ENCODE measurements around the gene TACR1. TPM values are rescaled to one million over a fixed set of nuclear protein-coding genes. Genes with fewer than 3 reads are reported as not detected.

TACR1 gene
- total and polyA plus RNA-seq, 2 of the 8 experiments (the other 6 are each of a cell fraction or from before 2014, with no cell fraction given), result 0.09 to 0.37 TPM

DNA sequence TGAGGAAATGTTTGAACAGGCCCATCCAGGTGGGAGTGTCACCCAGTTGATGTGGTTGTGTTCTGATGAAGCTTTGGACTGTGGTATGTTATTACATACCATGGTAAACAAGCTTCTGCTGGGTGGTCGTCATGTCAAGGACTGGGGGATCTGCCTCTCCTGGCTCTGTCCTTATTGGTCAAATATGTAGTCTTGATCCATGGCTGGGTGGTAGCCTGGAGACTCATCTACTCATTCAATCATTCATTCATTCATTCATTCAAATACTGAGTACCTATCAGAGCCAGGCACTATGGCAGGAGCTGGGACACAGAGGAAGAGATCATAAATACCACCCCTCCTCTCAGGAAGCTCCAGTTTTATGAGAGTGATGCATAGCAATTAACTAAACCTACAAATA is 60.8 kb downstream of the TACR1 start (continued):
- TF ChIP-seq, protein P1, sequence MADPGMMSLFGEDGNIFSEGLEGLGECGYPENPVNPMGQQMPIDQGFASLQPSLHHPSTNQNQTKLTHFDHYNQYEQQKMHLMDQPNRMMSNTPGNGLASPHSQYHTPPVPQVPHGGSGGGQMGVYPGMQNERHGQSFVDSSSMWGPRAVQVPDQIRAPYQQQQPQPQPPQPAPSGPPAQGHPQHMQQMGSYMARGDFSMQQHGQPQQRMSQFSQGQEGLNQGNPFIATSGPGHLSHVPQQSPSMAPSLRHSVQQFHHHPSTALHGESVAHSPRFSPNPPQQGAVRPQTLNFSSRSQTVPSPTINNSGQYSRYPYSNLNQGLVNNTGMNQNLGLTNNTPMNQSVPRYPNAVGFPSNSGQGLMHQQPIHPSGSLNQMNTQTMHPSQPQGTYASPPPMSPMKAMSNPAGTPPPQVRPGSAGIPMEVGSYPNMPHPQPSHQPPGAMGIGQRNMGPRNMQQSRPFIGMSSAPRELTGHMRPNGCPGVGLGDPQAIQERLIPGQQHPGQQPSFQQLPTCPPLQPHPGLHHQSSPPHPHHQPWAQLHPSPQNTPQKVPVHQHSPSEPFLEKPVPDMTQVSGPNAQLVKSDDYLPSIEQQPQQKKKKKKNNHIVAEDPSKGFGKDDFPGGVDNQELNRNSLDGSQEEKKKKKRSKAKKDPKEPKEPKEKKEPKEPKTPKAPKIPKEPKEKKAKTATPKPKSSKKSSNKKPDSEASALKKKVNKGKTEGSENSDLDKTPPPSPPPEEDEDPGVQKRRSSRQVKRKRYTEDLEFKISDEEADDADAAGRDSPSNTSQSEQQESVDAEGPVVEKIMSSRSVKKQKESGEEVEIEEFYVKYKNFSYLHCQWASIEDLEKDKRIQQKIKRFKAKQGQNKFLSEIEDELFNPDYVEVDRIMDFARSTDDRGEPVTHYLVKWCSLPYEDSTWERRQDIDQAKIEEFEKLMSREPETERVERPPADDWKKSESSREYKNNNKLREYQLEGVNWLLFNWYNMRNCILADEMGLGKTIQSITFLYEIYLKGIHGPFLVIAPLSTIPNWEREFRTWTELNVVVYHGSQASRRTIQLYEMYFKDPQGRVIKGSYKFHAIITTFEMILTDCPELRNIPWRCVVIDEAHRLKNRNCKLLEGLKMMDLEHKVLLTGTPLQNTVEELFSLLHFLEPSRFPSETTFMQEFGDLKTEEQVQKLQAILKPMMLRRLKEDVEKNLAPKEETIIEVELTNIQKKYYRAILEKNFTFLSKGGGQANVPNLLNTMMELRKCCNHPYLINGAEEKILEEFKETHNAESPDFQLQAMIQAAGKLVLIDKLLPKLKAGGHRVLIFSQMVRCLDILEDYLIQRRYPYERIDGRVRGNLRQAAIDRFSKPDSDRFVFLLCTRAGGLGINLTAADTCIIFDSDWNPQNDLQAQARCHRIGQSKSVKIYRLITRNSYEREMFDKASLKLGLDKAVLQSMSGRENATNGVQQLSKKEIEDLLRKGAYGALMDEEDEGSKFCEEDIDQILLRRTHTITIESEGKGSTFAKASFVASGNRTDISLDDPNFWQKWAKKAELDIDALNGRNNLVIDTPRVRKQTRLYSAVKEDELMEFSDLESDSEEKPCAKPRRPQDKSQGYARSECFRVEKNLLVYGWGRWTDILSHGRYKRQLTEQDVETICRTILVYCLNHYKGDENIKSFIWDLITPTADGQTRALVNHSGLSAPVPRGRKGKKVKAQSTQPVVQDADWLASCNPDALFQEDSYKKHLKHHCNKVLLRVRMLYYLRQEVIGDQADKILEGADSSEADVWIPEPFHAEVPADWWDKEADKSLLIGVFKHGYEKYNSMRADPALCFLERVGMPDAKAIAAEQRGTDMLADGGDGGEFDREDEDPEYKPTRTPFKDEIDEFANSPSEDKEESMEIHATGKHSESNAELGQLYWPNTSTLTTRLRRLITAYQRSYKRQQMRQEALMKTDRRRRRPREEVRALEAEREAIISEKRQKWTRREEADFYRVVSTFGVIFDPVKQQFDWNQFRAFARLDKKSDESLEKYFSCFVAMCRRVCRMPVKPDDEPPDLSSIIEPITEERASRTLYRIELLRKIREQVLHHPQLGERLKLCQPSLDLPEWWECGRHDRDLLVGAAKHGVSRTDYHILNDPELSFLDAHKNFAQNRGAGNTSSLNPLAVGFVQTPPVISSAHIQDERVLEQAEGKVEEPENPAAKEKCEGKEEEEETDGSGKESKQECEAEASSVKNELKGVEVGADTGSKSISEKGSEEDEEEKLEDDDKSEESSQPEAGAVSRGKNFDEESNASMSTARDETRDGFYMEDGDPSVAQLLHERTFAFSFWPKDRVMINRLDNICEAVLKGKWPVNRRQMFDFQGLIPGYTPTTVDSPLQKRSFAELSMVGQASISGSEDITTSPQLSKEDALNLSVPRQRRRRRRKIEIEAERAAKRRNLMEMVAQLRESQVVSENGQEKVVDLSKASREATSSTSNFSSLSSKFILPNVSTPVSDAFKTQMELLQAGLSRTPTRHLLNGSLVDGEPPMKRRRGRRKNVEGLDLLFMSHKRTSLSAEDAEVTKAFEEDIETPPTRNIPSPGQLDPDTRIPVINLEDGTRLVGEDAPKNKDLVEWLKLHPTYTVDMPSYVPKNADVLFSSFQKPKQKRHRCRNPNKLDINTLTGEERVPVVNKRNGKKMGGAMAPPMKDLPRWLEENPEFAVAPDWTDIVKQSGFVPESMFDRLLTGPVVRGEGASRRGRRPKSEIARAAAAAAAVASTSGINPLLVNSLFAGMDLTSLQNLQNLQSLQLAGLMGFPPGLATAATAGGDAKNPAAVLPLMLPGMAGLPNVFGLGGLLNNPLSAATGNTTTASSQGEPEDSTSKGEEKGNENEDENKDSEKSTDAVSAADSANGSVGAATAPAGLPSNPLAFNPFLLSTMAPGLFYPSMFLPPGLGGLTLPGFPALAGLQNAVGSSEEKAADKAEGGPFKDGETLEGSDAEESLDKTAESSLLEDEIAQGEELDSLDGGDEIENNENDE (IDR thresholded peaks at IDR 0.05; ENCODE audit: insufficient replicate concordance, low read length), result no peak
- TF ChIP-seq CTCF (IDR thresholded peaks at IDR 0.05; ENCODE audit: control extremely low read depth in 1 of 3, insufficient read depth in 1 of 3, low read depth in 1 of 3, low read length in 3 of 3) (no peak), POU5F1 (IDR thresholded peaks at IDR 0.05; ENCODE audit: low read depth, low read length) (no peak), ASH2L (IDR thresholded peaks at IDR 0.05; ENCODE audit: low read length) (no peak)

Data from H1 (cell line).